ENCODE measurements around the gene EFCAB5. TPM values are rescaled to one million over a fixed set of nuclear protein-coding genes. Genes with fewer than 3 reads are reported as not detected.

Gene EFCAB5
- total RNA-seq, 2 donors from 2014 or later = 1.3 to 1.6 TPM

GRCh38 chr17:29977836-29978235, 36.4 kb downstream of the EFCAB5 start:
- intact Hi-C loops (cut with DNase I) = no loop called here
- no peak for TF ChIP-seq CTCF (IDR thresholded peaks at IDR 0.05)
- no peaks in the 10 kb centered on the region for H3K27me3 ChIP-seq

DNA sequence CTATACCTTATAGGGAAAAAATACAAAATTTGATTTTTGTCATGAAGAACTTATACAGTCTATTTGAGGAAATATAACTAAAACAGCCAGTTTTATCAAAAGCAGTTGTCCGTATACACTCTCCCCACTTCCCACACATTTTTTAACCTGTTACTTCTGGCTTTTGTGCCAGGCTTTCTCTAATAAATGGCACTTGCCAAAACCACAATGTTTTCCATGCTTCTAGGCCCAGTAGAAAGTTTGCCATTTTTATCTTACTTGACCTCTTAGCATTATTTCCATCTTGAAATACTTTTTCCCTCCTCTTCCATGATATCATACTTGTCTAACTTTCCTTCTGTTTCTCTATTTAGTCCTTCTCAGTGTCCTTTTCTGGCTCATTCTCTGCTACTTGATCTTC, 38.8 kb downstream of the EFCAB5 start:
- Histone ChIP-seq H3K36me3 (no peaks in the 10 kb centered on the region), H3K27ac (no peak overlapping the region), H3K27me3 (no peaks in the 10 kb centered on the region), H3K4me3 (no peak overlapping the region), H3K9ac (ENCODE audit: low read depth in 2 of 2, low read length in 2 of 2) (no peak overlapping the region), H3K4me1 (no peaks in the 10 kb centered on the region), H3K9me3 (no peaks in the 10 kb centered on the region)
- no peak for DNase-seq
- intact Hi-C loops (cut with DNase I) = no loop called here
- TF ChIP-seq CTCF (IDR thresholded peaks at IDR 0.05) = no peak

More at GRCh38 chr17:29977836-29978235, 36.4 kb downstream of the EFCAB5 start:
- Histone ChIP-seq H3K4me1 (no peaks in the 10 kb centered on the region), H3K36me3 (no peaks in the 10 kb centered on the region), H3K27ac (no peak overlapping the region), H3K4me3 (no peak overlapping the region), H3K9ac (ENCODE audit: low read depth in 2 of 2, low read length in 2 of 2) (no peak overlapping the region), H3K9me3 (no peaks in the 10 kb centered on the region)
- DNase-seq = no peak

- intact Hi-C loops (cut with DNase I) = no loop called here
- Histone ChIP-seq H3K27me3 (no peaks in the 10 kb centered on the region), H3K4me1 (no peaks in the 10 kb centered on the region), H3K4me3 (no peak overlapping the region), H3K9me3 (no peaks in the 10 kb centered on the region), H3K27ac (no peak overlapping the region), H3K9ac (ENCODE audit: low read depth in 2 of 2, low read length in 2 of 2) (no peak overlapping the region), H3K36me3 (no peaks in the 10 kb centered on the region)
- DNase-seq = no peak
- no peak for TF ChIP-seq CTCF (IDR thresholded peaks at IDR 0.05)
These were observed 41.7 kb downstream of the EFCAB5 start for GRCh38 chr17:29982991-29983653.

DNA sequence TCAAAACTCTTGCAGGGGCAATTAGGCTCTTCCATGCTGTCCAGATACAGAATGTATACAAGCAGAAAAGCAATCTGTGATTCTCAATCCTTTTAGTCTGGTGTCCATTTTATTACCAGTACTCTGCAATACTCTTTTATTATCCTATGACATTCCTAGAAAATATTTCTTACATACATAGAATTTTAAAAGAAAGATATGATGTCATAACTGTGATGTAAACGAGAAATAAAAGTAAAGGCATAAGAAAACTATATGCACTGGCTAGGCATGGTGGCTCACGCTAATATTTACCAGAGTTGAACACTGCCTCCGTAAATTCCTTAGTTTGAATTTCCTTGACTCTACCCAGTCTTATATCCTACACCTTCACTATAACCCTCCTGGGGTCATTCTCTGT, 55.0 kb downstream of the EFCAB5 start:
- Histone ChIP-seq H3K36me3 (no peaks in the 10 kb centered on the region), H3K9me3 (no peaks in the 10 kb centered on the region), H3K9ac (ENCODE audit: low read depth in 2 of 2, low read length in 2 of 2) (no peak overlapping the region), H3K4me1 (no peaks in the 10 kb centered on the region), H3K27me3 (no peaks in the 10 kb centered on the region), H3K27ac (no peak overlapping the region), H3K4me3 (no peak overlapping the region)
- DNase-seq = no peak
- TF ChIP-seq CTCF (IDR thresholded peaks at IDR 0.05) = no peak
- intact Hi-C loops (cut with DNase I) = no loop called here

DNA sequence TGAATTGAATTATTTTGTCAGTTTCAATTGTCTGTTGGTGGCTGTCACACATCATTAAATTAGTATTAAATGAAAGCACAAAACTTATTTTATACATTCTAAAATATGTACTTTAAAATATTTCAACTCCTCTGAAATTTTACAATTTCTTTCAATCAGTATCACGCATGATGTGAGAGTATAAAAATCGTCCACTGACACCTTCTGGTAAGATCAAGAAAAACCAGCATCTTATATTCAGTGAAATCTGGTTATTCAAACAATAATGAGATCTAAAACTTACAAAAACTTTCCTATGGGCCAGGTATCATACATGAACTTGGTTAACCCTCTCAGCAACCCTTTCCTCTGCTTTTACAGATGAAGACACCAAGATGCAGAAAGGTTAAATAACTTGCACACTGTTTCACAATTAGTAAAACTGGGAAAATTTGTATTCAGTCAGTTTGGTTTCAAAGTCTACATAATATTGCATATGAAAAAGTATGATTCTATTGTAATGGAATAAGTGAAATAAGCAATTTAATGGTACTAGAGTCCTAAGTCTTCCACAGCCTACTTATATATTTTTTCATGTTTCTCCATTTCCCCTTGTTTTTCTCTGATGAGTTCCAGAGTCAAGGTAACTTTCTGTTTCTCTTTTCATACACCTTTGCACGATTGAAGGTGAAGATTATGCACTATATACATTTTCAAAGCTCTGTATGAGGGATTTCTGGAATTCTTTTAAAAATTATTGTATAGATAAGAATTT, 58.7 kb downstream of the EFCAB5 start:
- H3K9ac ChIP-seq (ENCODE audit: low read depth in 2 of 2, low read length in 2 of 2) = no peak overlapping the region
- no peak for DNase-seq
- H3K4me3 ChIP-seq = no peak overlapping the region
- no peaks in the 10 kb centered on the region for H3K27me3 ChIP-seq
- intact Hi-C loops (cut with DNase I) = loop anchor here (10.0 kb wide), 1 partner anchor 195 kb away; no protein-coding TSS in a partner anchor
- no peaks in the 10 kb centered on the region for H3K36me3 ChIP-seq
- TF ChIP-seq CTCF (IDR thresholded peaks at IDR 0.05) = no peak
- H3K9me3 ChIP-seq = no peaks in the 10 kb centered on the region
- H3K27ac ChIP-seq = no peak overlapping the region
- H3K4me1 ChIP-seq = no peaks in the 10 kb centered on the region

Data from colonic mucosa (tissue), 4 donors.